GM21367 (cell line): ENCODE results near the gene C1orf226.

Experiments
- ATAC-seq: cut with Tn5 transposase; IDR thresholded peaks from one replicate; pipeline ENCODE4 v1.9.1; 2021; ENCODE audit not compliant: unreplicated experiment

Gene C1orf226

GRCh38 chr1:162384116-162384515, 2.6 kb downstream of the C1orf226 start:
- no peak for ATAC-seq

DNA sequence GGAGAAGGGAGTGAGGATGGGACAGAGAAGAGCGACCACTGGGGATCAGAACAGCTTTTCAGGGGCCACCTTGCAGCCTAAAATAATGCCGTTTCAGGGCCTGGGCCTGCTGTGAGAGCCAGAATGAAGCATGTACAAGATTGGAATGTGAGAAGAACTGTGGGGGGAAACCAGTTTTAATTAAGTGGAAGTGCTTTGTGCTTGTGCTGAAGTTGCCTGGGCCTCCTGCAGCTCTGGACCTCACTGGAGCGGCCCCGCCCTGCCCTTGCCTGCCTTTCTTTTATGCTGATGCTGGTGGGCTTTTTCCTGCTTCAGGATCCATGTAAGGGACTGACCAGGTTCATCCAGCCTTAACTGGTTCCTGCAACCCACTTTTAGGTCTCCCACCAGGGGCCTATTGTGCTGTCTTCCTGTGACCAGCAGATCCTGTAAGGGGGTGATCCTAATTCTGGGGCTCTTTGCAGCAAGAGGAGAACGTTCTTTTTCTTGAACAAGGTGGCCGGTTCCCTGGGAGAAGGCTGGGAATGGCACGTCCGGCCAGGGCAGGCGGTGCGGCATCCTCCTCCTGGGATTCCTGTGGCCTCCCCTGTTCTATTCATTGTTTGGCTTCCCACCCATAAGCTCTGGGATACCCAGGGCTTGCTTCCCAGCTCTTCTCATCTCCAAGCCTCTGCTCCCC, 3.2 kb downstream of the C1orf226 start:
- ATAC-seq: no peak

DNA sequence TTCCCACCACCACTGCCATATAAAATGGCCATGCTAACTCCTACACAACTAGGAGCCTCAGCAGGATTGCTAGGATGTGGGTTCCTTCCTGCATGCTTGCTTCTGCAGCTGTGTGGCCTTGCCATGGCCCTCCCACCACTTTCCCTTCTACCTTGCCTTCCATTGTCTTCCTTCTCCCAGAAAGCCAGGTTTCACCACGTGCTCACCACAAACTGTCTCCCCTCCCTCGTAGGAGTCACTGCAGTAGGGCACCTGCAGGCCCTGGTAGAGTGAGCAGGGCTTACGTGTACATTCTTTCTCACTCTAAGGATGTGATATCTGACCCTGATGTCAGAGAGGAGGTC, 3.7 kb downstream of the C1orf226 start:
- ATAC-seq: no peak

GRCh38 chr1:162385702-162386101, 4.2 kb downstream of the C1orf226 start:
- no peak for ATAC-seq

DNA sequence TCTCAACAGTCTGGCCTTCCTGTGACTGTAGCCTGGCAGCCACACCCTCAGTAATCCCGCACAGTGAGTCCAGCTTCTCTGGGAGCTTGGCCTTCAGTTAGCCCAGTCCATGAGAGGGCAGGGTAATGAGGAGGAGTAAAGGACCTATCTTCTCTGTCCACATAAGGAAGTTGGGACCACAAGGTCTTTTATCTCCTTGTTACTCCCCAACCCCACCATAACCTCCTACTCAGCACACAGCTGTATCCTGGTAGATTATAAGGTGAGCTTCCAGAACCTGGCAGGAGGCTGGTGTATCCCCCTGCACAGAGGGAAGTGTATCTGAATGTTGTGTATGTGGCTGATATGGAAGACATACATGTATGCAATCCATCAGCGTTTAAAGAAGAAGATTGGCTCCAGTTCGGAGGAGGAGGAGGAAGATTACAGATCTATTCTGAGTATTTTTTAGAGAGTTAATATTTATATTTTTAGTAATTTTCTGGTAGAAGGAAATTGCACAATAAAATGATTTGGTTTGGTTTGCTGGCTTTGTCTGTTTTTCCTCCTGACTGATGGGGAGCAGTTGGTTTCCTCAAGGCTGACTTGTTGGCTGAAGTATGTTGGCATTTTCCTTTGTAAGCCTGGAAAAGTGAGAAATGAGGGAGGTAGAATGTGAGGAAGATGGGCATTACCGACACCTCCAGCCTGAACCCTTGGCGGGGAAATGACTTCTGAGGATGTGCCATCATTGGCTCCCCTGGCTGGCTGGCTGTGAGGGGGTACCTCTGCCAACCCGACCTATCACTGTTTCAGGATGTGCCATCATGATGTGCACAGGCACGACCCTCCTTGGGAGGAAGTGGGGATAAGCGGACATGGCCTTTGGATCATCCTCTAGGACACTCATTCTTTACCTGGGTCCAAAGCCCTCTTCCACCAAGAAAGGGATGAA, 5.0 kb downstream of the C1orf226 start:
- ATAC-seq: no peak

DNA sequence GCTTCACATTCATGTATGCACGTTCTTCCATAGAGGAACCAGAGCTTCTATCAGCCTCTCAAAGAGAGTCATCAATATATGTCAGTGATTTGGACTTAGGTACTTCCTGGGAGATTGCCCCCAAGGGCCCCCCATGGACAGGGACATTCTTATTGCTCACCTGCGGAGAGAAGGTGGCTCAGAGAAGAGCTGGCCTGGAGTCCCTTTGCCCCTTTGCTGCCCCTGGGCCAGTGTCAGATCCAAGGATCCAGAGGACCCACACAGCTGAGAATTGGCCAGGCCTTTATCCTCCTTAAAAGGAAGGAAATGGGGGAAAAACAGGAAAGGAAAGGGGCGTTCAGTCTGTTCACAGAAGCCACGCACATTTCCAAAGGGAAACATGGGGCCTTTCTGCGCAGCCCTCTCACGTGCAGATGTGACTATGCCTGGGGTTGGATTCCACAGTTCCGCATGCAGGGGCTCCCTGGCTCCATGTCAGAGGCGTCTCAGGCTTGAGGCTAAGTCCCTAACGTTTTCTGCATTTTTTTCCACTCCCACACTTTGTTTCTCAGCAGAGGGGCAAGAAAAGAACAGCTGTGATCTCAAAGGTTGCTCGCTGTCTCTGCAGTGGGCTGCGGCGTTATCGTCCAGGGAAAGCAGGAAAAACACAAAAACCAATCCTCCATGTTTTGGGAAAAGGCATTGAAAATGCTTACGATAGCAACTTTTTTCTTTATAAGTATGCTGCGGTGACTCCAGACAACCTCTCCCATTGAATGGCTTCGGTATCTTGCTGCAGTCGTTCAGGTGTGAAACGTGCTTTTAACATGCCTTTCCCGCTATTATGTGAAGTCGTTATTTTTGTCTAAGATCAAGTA, 5.9 kb downstream of the C1orf226 start:
- no peak for ATAC-seq

DNA sequence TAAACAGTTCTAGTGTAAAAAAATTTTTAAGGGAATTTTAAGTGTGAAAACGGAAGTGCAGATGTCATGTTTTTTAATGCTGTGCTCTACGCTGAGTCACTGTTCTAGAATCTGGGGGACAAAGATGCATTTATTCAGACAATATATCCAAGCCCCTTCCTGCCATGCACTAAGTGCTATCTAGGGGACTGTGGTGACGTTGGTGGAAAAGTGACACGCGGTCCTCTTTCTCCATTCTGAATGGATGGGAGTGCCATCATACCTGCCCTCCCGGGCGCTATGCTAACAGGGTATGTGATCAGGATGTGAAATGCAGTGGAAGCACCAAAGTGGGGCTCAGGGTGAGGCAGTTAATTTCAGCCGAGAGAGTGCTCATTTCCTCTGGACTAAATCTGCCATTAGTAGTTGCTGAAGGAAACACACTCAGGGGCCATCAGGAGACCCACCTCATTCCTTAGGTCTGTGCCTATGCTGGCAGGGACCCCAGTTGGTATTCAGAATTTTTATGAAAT, 6.6 kb downstream of the C1orf226 start:
- ATAC-seq: no peak

GRCh38 chr1:162388615-162389014, 7.1 kb downstream of the C1orf226 start:
- ATAC-seq: no peak

GRCh38 chr1:162389021-162389818, 7.7 kb downstream of the C1orf226 start:
- no peak for ATAC-seq

DNA sequence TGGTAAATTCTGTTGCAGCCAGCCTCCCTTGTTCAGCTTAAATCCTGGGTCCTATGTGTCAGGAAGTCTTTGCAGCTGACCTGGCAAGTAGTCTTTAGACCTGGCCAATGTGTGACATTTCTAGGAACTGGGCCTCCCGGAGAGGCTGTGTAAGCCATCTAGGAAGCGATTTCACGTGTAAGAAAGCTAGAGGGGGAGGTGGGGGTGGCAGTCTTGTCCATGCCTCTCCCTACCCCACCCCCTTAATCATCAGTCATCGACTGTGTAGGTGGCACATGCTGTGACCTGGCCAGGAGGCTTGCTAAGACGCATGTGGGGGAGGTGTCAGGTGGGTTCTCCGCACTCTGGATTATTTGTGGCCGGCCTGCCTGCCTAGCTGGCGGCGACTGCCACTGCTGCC, 8.4 kb downstream of the C1orf226 start:
- ATAC-seq: no peak

DNA sequence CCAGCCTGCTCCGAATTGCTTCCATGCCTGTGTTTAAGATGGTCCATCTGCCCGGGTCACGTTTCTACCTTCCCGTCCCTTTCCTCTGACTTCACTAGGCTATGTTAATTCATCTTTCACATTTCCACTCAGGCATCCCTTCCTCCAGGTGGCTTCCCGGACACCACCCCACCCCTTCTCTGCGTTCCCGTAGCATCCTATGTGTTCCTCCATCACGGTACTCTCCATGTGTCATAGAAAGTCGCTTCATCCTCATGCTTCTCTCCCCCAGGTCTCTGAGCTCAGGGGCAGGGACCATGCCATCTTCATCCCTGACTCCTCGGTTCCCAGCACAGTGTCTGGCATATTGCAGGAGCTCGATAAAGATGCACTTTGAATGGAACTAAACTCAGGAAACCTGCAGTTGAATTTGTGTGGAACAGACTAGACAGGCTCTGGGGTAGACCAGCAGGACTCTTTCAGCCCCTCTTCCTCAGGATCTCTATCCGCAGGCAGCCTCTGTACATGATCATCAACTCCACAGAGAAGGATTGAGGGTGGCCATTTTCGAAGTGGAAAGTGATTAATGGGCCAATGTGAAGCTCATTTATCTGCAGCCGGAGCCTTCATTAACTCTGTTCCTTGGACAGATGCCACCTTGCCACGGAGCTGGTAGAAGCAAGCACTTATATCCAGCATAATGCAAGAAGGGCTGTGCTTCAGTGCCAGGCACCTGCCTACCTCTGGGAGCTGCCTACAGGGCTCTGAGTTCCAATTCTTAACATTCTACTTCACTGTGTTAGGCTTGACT, 9.1 kb downstream of the C1orf226 start:
- ATAC-seq: no peak

GRCh38 chr1:162391790-162392563, 10.4 kb downstream of the C1orf226 start:
- no peak for ATAC-seq

DNA sequence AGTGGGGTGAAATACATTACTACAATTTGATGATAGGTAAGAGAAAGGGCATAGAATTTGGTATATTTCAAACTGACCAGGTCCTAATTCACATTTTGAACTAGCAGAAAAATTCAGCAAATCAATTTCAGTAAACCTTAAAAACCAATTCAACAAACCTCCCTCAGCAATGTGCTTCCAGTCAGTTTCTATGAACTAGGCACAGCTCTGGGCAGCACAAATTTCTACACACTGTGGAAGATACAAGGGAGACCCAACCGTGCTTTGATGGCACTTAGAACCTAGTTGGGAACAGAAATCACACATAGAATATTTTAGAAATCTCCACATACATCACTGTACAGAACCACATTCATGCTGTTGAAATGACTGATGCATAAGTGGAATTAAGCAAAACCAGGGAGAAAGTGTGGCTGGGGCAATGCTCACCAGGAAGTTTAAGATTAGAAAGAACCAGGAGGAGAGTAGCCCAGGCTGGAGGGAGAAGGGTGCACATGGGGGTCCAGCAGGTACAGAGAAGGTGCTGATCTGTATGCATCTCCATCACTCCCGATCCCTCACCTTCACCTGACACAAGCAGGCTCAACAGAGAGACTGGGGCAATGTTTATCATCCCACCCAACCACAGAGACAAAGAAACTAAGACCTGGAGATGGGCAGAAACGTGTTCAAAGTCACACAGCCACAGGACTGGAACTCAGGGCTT, 14.8 kb downstream of the C1orf226 start:
- no peak for ATAC-seq

- no peak for ATAC-seq
Observed at GRCh38 chr1:162397039-162397448, 15.5 kb downstream of the C1orf226 start.

- no peak for ATAC-seq
Observed at GRCh38 chr1:162397943-162398560, 16.5 kb downstream of the C1orf226 start.

GRCh38 chr1:162398999-162399580, 17.6 kb downstream of the C1orf226 start:
- no peak for ATAC-seq

DNA sequence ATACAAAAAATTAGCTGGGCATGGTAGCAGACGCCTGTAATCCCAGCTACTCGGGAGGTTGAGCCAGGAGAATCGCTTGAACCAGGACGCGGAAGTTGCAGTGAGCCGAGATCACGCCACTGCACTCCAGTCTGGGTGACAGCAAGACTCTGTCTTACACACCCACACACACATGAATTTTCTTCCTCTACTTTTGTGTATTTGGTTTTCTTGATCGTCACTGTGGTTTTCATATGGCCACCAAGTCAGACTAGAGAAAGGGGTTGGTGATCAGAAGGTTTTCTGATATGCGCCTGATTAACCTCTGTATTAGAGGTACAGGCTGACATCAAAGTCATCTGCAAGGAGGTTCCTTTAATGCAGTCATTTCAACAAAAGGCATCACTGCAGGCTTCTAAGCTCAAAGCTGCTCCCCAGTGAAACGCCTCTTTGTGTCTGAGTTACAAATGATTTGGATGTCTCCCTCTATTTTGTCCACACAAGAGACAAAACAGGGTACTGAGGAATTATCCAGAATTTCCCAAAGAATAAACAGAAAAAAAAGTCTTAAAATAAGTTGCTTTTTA, 19.3 kb downstream of the C1orf226 start:
- ATAC-seq: no peak
